Neutrophil (primary cell): Measurements from ENCODE around the gene DHX29.
A peak's percentile ranks its signal among the peaks of the same experiment; 100 is the strongest.

ENCODE experiments used
- H3K27ac ChIP-seq: fragments of 200-600 bp; sonication (generic); 2 replicates; pipeline ENCODE4 v1.5.1; 2016; ENCODE audit warnings: mild to moderate bottlenecking, moderate library complexity
- H3K27me3 ChIP-seq: fragments of 200-600 bp; sonication (generic); 2 replicates; pipeline ENCODE4 v1.6.0; 2016; ENCODE audit warnings: mild to moderate bottlenecking
- H3K36me3 ChIP-seq: fragments of 200-600 bp; sonication (generic); 2 replicates; pipeline ENCODE4 v1.5.1; 2017
- H3K4me1 ChIP-seq, 2 experiments: fragments of 200-600 bp in 1 of 2; sonication (generic) in 1 of 2; 1 replicate in 1 of 2; 2 replicates in 1 of 2; pipeline versions ENCODE4 v1.5.1 to v1.6.1; 2013 to 2016; ENCODE audit warnings: low read depth in 1 of 2, low read length in 1 of 2, mild to moderate bottlenecking in 1 of 2, moderate library complexity in 1 of 2; ENCODE audit not compliant: control insufficient read depth in 1 of 2, insufficient read depth in 1 of 2
- H3K4me3 ChIP-seq, 2 experiments: fragments of 200-600 bp in 1 of 2; sonication (generic) in 1 of 2; 1 replicate in 1 of 2; 2 replicates in 1 of 2; pipeline ENCODE4 v1.5.1; 2013 to 2016; ENCODE audit warnings: low read depth in 1 of 2, low read length in 1 of 2, mild to moderate bottlenecking in 1 of 2, moderate library complexity in 1 of 2
- H3K9me3 ChIP-seq: fragments of 200-600 bp; sonication (generic); 2 replicates; pipeline ENCODE4 v1.5.1; 2016
- TF ChIP-seq, protein P1 (sequence below): fragments of 200-600 bp; sonication (generic); IDR thresholded peaks from 2 replicates; pipeline ENCODE4 v1.5.1; 2016; ENCODE audit warnings: antibody characterized with exemption

Gene DHX29

DNA sequence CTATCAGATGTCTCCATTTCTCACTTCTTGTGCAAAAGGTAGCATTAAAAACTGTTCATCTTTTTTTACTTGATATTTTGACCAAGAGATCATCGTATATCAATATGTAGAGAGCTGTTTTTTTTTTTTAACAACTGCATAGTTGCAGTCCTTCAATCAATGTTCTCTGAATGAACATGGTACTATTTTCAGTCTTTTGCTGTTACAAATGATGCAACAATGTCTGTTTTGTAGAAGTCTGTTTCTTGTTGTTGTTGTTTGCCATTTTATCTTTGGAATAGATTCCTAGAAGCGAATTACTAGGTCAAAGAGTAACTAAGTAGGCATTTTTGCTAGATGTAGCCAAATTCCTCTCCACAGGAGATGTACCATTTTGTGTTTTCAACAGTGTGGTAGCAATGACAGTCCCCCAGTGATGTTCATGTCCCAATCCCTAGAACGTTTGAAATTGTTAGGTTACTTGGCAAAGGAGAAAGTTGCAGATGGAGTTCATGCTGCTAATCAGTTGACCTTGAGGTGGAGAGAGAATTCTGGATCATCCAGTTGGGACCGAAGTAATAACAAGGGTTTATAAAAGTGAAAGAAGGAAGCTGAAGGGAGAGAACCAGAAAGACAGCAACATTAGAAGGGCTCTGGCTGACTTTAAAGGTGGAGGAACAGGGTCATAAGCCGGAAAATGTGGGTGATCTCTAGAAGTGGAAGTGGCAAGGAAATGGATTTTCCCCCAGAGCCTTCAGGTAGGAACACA lies 6.5 kb upstream of the DHX29 start:
- Histone ChIP-seq H3K27ac (no peak overlapping the region), H3K36me3 (no peaks in the 10 kb centered on the region), H3K27me3 (no peaks in the 10 kb centered on the region), H3K9me3 (no peaks in the 10 kb centered on the region), H3K4me3 (no peak overlapping the region), H3K4me1 (peaks cover 15 to 18% of the 10 kb centered on the region in 2 experiments)
- TF ChIP-seq, protein P1, sequence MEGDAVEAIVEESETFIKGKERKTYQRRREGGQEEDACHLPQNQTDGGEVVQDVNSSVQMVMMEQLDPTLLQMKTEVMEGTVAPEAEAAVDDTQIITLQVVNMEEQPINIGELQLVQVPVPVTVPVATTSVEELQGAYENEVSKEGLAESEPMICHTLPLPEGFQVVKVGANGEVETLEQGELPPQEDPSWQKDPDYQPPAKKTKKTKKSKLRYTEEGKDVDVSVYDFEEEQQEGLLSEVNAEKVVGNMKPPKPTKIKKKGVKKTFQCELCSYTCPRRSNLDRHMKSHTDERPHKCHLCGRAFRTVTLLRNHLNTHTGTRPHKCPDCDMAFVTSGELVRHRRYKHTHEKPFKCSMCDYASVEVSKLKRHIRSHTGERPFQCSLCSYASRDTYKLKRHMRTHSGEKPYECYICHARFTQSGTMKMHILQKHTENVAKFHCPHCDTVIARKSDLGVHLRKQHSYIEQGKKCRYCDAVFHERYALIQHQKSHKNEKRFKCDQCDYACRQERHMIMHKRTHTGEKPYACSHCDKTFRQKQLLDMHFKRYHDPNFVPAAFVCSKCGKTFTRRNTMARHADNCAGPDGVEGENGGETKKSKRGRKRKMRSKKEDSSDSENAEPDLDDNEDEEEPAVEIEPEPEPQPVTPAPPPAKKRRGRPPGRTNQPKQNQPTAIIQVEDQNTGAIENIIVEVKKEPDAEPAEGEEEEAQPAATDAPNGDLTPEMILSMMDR = no peak

DNA sequence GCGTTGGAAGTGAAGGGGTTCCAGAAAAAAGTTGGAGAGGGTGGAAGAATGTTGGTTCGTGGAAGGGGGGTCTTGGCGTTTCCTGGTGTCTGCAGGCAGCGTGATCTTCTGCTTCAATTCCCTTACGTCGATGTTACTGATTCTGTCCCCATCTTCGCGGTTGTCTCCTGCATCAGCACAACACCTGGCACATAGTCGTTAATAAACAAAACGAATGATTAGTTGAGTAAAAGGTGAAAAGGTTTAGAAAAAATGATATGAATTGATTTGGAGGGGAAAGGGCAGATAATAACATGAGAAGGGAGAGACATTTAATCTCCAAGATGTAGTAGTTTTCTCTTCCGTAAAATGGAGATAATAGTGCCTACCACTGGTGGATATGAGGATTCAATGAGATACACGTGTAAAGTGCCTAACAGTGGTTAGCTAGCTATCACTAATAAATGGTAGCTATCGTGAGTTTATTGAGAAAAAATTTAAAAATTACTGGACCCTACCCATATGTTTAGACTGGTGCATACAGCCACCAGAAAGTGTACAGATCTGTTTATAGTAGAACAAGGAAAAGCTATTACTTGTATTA lies 851 bp upstream of the DHX29 start:
- TF ChIP-seq, protein P1 = no peak
- H3K4me1 ChIP-seq = peaks cover 30 to 32% of the 10 kb centered on the region in 2 experiments

DNA sequence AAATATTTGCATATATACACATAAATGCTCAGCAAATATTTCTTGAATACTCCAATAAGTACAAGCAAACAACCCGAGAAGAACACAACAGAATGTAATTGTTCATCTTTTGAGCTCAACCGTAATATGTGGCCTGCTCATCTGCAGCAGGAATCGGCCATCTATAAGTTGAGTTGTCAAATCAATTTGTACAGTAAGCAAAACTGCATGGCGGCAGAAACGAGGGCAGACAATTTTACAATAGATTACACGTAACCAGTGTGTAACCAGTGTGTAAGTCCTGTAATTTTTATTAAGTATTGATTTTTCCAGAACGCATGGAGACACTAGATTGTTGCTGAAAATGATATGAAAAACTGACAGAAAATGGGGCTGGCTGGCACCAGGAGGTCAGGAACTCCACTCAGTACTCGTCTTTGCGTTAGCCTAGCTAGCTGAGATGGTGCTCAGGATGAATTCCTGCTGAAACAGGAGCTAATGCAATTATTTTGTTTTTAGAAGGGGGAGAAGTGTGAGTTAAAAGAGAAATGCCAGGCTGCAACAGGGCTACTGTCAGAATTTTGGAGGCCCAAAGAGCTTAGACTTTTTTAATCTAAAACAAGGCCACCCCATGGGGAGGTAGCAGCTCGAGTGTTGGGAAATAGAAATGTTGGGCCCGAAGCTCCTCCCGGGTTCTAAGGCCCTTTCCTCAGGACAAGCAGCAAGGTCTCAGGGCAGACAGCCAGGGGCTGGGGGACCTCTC lies 682 bp downstream of the DHX29 start:
- Histone ChIP-seq H3K27me3 (no peaks in the 10 kb centered on the region), H3K4me3 (peak overlapping the region; percentile 75 to 76), H3K27ac (peak overlapping the region; percentile 82), H3K4me1 (peaks cover 32 to 35% of the 10 kb centered on the region in 2 experiments), H3K36me3 (no peaks in the 10 kb centered on the region), H3K9me3 (no peaks in the 10 kb centered on the region)
- TF ChIP-seq, protein P1 = no peak

More for the DNA sequence above, 851 bp upstream of the DHX29 start:
- Histone ChIP-seq H3K9me3 (no peaks in the 10 kb centered on the region), H3K36me3 (no peaks in the 10 kb centered on the region), H3K4me3 (peak overlapping the region; percentile 75 to 76), H3K27ac (peak overlapping the region; percentile 82), H3K27me3 (no peaks in the 10 kb centered on the region)

DNA sequence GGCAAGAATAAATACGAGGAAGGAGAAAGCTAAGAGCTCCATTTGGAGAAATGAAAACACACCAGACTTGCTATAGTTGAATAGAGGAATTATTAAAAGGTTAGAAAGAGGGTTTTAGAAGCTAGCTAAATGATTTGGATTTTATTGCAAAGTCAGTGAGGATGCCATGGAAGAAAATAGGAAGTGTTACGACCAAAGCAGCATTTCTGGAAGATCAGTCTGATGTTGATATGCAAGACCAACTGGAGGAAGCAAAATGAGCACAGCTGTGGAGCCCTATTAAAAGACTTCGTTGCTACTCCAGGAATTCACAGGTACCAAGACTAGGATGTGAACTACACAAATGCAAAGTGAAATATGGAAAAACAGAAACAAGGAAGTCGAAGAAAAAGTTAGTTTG lies 2.1 kb downstream of the DHX29 start:
- H3K4me1 ChIP-seq = peaks cover 32 to 35% of the 10 kb centered on the region in 2 experiments

DNA sequence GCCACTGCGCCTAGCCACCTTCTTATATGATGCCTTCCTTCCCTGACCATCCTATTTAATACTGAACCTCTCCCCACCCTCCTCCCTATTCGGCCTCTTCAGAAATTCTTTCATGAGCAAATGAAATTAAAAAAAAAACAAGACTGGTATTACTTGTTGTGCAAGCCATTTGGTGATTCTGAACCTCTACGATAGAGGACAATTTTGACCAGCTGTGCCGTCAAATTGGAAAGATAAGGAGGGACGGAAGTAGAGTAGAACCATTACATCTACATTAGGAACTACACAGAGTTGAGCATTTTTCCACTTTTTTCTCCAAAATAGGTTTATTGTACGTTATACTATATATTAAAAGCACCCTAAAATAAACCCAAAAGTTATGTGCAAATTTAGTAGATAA lies 2.9 kb downstream of the DHX29 start:
- no peaks in the 10 kb centered on the region for H3K36me3 ChIP-seq
- H3K9me3 ChIP-seq = no peaks in the 10 kb centered on the region
- H3K4me1 ChIP-seq = peaks cover 32 to 35% of the 10 kb centered on the region in 2 experiments
- H3K4me3 ChIP-seq = no peak overlapping the region
- H3K27ac ChIP-seq = no peak overlapping the region
- TF ChIP-seq, protein P1 = no peak
- no peaks in the 10 kb centered on the region for H3K27me3 ChIP-seq

More for the DNA sequence above, 2.1 kb downstream of the DHX29 start:
- no peak overlapping the region for H3K4me3 ChIP-seq
- no peaks in the 10 kb centered on the region for H3K27me3 ChIP-seq
- H3K36me3 ChIP-seq = no peaks in the 10 kb centered on the region
- TF ChIP-seq, protein P1 = no peak
- H3K27ac ChIP-seq = no peak overlapping the region
- H3K9me3 ChIP-seq = no peaks in the 10 kb centered on the region
